IMR-90 (cell line): ENCODE results near the gene LYRM4. TPM values are rescaled to one million over a fixed set of nuclear protein-coding genes. Genes with fewer than 3 reads are reported as not detected.

Experiments
- ATAC-seq: fragments of 200-7000 bp; cut with Tn5 transposase; 2 replicates; pipeline ENCODE4 v1.9.1; 2020; ENCODE audit warnings: low read depth, mild to moderate bottlenecking, moderate library complexity
- BruUV-seq: library from RNA; stranded (reverse); fragments of 400-500 nt; replicated peaks from 2 replicates; lab custom pipeline; 2021; lab: Mats Ljungman, UMichigan
- CTCF ChIA-PET: fragments of 300-600 bp; formaldehyde crosslinking; extraction: SDS; loops from one replicate; lab custom pipeline; 2021; ENCODE audit warnings: antibody characterized with exemption; lab: Yijun Ruan, JAX
- POLR2A ChIA-PET: fragments of 300-600 bp; sonication (Branson Sonifier 250); formaldehyde crosslinking; loops from one replicate; lab custom pipeline; 2022; ENCODE audit warnings: antibody characterized with exemption; ENCODE audit not compliant: unreplicated experiment; lab: Charles Lee
- DNase-seq: peaks from one replicate; pipeline ENCODE4 v3.0.0; 2013
- H2AFZ ChIP-seq: replicated peaks from 2 replicates; pipeline ENCODE3; 2013; ENCODE audit warnings: low read length, mild to moderate bottlenecking; ENCODE audit not compliant: poor library complexity
- H2AK5ac ChIP-seq: 2 replicates; pipeline ENCODE4 v1.6.1; 2013; ENCODE audit warnings: low read depth, low read length, inconsistent platforms
- H2AK9ac ChIP-seq: replicated peaks from 2 replicates; pipeline ENCODE3; 2013; ENCODE audit warnings: mild to moderate bottlenecking, low read depth, low read length, moderate library complexity; ENCODE audit not compliant: poor library complexity
- H2BK120ac ChIP-seq: 2 replicates; pipeline ENCODE4 v1.6.1; 2013; ENCODE audit warnings: low read depth, low read length, inconsistent platforms
- H2BK15ac ChIP-seq: 3 replicates; pipeline ENCODE4 v1.6.1; 2013; ENCODE audit warnings: low read depth, low read length, inconsistent platforms
- H2BK20ac ChIP-seq: 2 replicates; pipeline ENCODE4 v1.6.1; 2013; ENCODE audit warnings: low read depth, mild to moderate bottlenecking, inconsistent platforms, low read length, moderate library complexity
- H2BK5ac ChIP-seq: 2 replicates; pipeline ENCODE4 v1.6.1; 2013; ENCODE audit warnings: mild to moderate bottlenecking, low read depth, low read length, inconsistent platforms; ENCODE audit not compliant: poor library complexity, severe bottlenecking
- H3K14ac ChIP-seq: replicated peaks from 2 replicates; pipeline ENCODE4 v1.6.1; 2013; ENCODE audit warnings: low read depth, low read length, inconsistent platforms
- H3K18ac ChIP-seq: 2 replicates; pipeline ENCODE4 v1.6.1; 2013; ENCODE audit warnings: low read depth, low read length, control low read depth
- H3K23ac ChIP-seq: 2 replicates; pipeline ENCODE4 v1.6.1; 2013; ENCODE audit warnings: low read depth, low read length, inconsistent platforms
- H3K27ac ChIP-seq: 2 replicates; pipeline ENCODE4 v1.5.1; 2013; ENCODE audit warnings: mild to moderate bottlenecking, control low read depth, low read length; ENCODE audit not compliant: insufficient read depth
- H3K27me3 ChIP-seq: 2 replicates; pipeline ENCODE4 v1.6.1; 2013; ENCODE audit warnings: low read length; ENCODE audit not compliant: control insufficient read depth, insufficient read depth
- H3K36me3 ChIP-seq: 2 replicates; pipeline ENCODE4 v1.6.1; 2013; ENCODE audit warnings: low read length, mixed read lengths; ENCODE audit not compliant: control insufficient read depth, insufficient read depth
- H3K4ac ChIP-seq: 2 replicates; pipeline ENCODE4 v1.6.1; 2013; ENCODE audit warnings: low read depth, low read length, inconsistent platforms
- H3K4me1 ChIP-seq: 2 replicates; pipeline ENCODE4 v1.6.1; 2013; ENCODE audit warnings: low read length, mixed read lengths; ENCODE audit not compliant: control insufficient read depth, insufficient read depth
- H3K4me2 ChIP-seq: 2 replicates; pipeline ENCODE4 v1.6.1; 2013; ENCODE audit warnings: low read depth, mild to moderate bottlenecking, control low read depth, low read length, moderate library complexity
- H3K4me3 ChIP-seq: 2 replicates; pipeline ENCODE4 v1.5.1; 2013; ENCODE audit warnings: low read depth, mild to moderate bottlenecking, control low read depth, low read length, moderate library complexity; ENCODE audit not compliant: insufficient read depth
- H3K56ac ChIP-seq: 2 replicates; pipeline ENCODE4 v1.6.1; 2013; ENCODE audit warnings: low read length, inconsistent platforms; ENCODE audit not compliant: insufficient read depth; ENCODE audit errors: extremely low read depth
- H3K79me1 ChIP-seq, 2 experiments: 2 replicates each; pipeline ENCODE4 v1.6.1; 2013; ENCODE audit warnings: low read length in 2 of 2, inconsistent platforms in 1 of 2, low read depth in 1 of 2
- H3K9ac ChIP-seq: 2 replicates; pipeline ENCODE4 v1.6.1; 2013; ENCODE audit warnings: low read depth, low read length, control low read depth
- H3K9me1 ChIP-seq: 2 replicates; pipeline ENCODE4 v1.6.1; 2013; ENCODE audit warnings: low read length, inconsistent platforms; ENCODE audit not compliant: insufficient read depth
- H3K9me3 ChIP-seq: 2 replicates; pipeline ENCODE4 v1.6.1; 2013; ENCODE audit warnings: low read length; ENCODE audit not compliant: control insufficient read depth, insufficient read depth
- H4K20me1 ChIP-seq: 2 replicates; pipeline ENCODE4 v1.6.1; 2013; ENCODE audit warnings: low read length, inconsistent platforms; ENCODE audit not compliant: insufficient read depth
- H4K5ac ChIP-seq: 2 replicates; pipeline ENCODE4 v1.6.1; 2013; ENCODE audit warnings: mild to moderate bottlenecking, low read depth, low read length, control low read depth
- H4K8ac ChIP-seq, 2 experiments: 2 replicates each; pipeline ENCODE4 v1.6.1; 2013; ENCODE audit warnings: low read depth in 2 of 2, low read length in 2 of 2, control low read depth in 1 of 2, inconsistent platforms in 1 of 2
- H4K91ac ChIP-seq: 2 replicates; pipeline ENCODE4 v1.6.1; 2013; ENCODE audit warnings: low read depth, low read length, inconsistent platforms; ENCODE audit not compliant: insufficient read depth
- BHLHE40 ChIP-seq: fragments of 150-350 bp; IDR thresholded peaks from 2 replicates; pipeline ENCODE4 v1.6.1; 2016; ENCODE audit warnings: mild to moderate bottlenecking, low read depth, low read length
- CHD1 ChIP-seq: IDR thresholded peaks from 2 replicates; pipeline ENCODE4 v1.6.1; 2012; ENCODE audit warnings: low read depth, low read length, improper control_type of control experiment
- MAZ ChIP-seq: IDR thresholded peaks from 2 replicates; pipeline ENCODE4 v1.6.1; 2012; ENCODE audit warnings: low read depth, mild to moderate bottlenecking, low read length, improper control_type of control experiment, moderate library complexity, borderline replicate concordance
- MXI1 ChIP-seq: IDR thresholded peaks from 2 replicates; pipeline ENCODE4 v1.6.1; 2012; ENCODE audit warnings: low read depth, mild to moderate bottlenecking, low read length, moderate library complexity, borderline replicate concordance
- NFE2L2 ChIP-seq: fragments of 150-350 bp; IDR thresholded peaks from 2 replicates; pipeline ENCODE4 v1.6.1; 2016; ENCODE audit warnings: low read depth, mild to moderate bottlenecking, low read length
- POLR2A ChIP-seq: IDR thresholded peaks from 2 replicates; pipeline ENCODE4 v1.6.1; 2012; ENCODE audit warnings: mild to moderate bottlenecking, low read depth, low read length
- RAD21 ChIP-seq: IDR thresholded peaks from 2 replicates; pipeline ENCODE4 v1.6.1; 2012; ENCODE audit warnings: low read length, improper control_type of control experiment
- RCOR1 ChIP-seq: IDR thresholded peaks from 2 replicates; pipeline ENCODE4 v1.6.1; 2012; ENCODE audit warnings: mild to moderate bottlenecking, low read length, improper control_type of control experiment; ENCODE audit not compliant: insufficient replicate concordance
- RFX5 ChIP-seq: IDR thresholded peaks from 2 replicates; pipeline ENCODE4 v1.8.0; 2012; ENCODE audit warnings: low read depth, mild to moderate bottlenecking, low read length, moderate library complexity
- SMC3 ChIP-seq: fragments of 150-350 bp; IDR thresholded peaks from 2 replicates; pipeline ENCODE4 v1.6.1; 2016; ENCODE audit warnings: low read depth, mild to moderate bottlenecking, antibody characterized with exemption, low read length, moderate library complexity
- WGBS, 2 experiments: methylation state at CpG; one replicate each; pipeline versions ENCODE4 v1.1.5 to v1.1.7; 2013; ENCODE audit warnings: missing lambda C conversion rate in 2 of 2; ENCODE audit not compliant: insufficient read length in 1 of 2; ENCODE audit errors: extremely low coverage in 2 of 2; 5-methylcytosine and 5-hydroxymethylcytosine counted together
- dilution Hi-C: fragments of 300-500 bp; cut with HindIII; formaldehyde crosslinking; loops from one replicate; pipeline ENCODE4 v1.14.3; 2018; ENCODE audit warnings: low sequenced_read_pairs; ENCODE audit not compliant: unreplicated experiment
- in situ Hi-C: fragments of 300-500 bp; cut with MboI; formaldehyde crosslinking; loops from 3 replicates; pipeline ENCODE4 v1.14.3; 2019; ENCODE audit warnings: low sequenced_read_pairs, inconsistent platforms, mixed read lengths
- intact Hi-C: fragments of 100-400 bp; cut with micrococcal nuclease; formaldehyde crosslinking; loops from 2 replicates; pipeline ENCODE4 v1.10.0; 2022
- polyA plus RNA-seq, 3 experiments: library from polyadenylated mRNA; depleted of rRNA; stranded (reverse); fragments of >200 nt; gene quantifications; 2 replicates each; pipeline ENCODE4 v1.2.3, GENCODE V29; 2012; ENCODE audit warnings: low replicate concordance in 1 of 3
- total RNA-seq: library from RNA; depleted of rRNA; stranded (reverse); fragments of >200 nt; gene quantifications from 2 replicates; pipeline ENCODE4 v1.2.3, GENCODE V29; 2012
- TF ChIP-seq, protein P1 (sequence below): conservative IDR thresholded peaks from 2 replicates; pipeline ENCODE4 v1.5.1; 2012; ENCODE audit warnings: mild to moderate bottlenecking, low read depth, low read length, improper control_type of control experiment
- TF ChIP-seq, protein P2 (sequence below): fragments of 150-350 bp; IDR thresholded peaks from 2 replicates; pipeline ENCODE4 v1.6.1; 2016; ENCODE audit warnings: low read depth, mild to moderate bottlenecking, low read length, moderate library complexity, borderline replicate concordance
- TF ChIP-seq, protein P3 (sequence below): fragments of 150-350 bp; IDR thresholded peaks from 2 replicates; pipeline ENCODE4 v1.6.1; 2017; ENCODE audit warnings: mild to moderate bottlenecking, antibody characterized with exemption, low read length, low read depth

LYRM4 gene
- total and polyA plus RNA-seq, 2 of the 4 experiments (the other 2 are of a cell fraction): 11.5 to 26.6 TPM

DNA sequence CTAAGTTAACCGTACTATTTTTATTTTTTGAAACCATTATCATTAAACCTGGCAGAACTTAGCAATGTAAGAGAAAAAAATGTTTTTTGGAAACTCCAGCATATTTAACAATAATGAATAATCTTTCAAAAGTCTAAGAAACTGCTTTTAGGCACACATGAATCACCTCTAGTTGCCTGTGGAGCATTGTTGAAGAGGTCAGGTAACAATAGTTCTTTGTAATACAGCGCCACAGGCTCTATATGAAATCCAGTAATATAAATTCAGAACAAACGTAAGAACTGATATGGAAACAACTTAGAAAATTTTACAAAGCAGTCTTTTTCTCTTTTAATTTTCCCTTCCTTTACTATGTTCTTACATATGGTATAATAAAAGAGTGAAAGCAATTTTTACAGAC, 10.3 kb downstream of the LYRM4 start:
- 100% methylated on average over 1 of the region's 3 CpGs; no CpG with 5 or more reads in 1 of the 2 experiments for WGBS, 2 experiments
- Histone ChIP-seq H2AFZ (no peak overlapping the region), H3K23ac (no peak overlapping the region), H3K27me3 (no peaks in the 10 kb centered on the region), H3K4me3 (no peak overlapping the region), H3K18ac (no peak overlapping the region), H3K9me1 (peaks cover 2% of the 10 kb centered on the region), H2BK120ac (no peak overlapping the region), H3K79me1 (peaks cover 9 to 28% of the 10 kb centered on the region in 2 experiments), H3K36me3 (no peaks in the 10 kb centered on the region), H3K4ac (no peak overlapping the region), H3K9ac (no peak overlapping the region), H3K27ac (no peak overlapping the region), H2AK5ac (no peak overlapping the region), H2AK9ac (no peak overlapping the region), H4K5ac (no peak overlapping the region), H2BK20ac (no peak overlapping the region), H3K14ac (no peak overlapping the region), H4K91ac (no peak overlapping the region), H3K4me1 (no peaks in the 10 kb centered on the region), H2BK15ac (no peak overlapping the region), H3K56ac (no peak overlapping the region), H4K8ac (no peak overlapping the region), H3K4me2 (no peak overlapping the region), H4K20me1 (no peaks in the 10 kb centered on the region), H2BK5ac (no peak overlapping the region), H3K9me3 (no peaks in the 10 kb centered on the region)
- intact Hi-C loops: no loop called here
- ChIA-PET POLR2A (no interaction called here), CTCF (no interaction called here)
- TF ChIP-seq RFX5 (no peak), BHLHE40 (no peak), POLR2A (no peak), SMC3 (no peak), RCOR1 (no peak), MXI1 (no peak), NFE2L2 (no peak), CHD1 (no peak), RAD21 (no peak), MAZ (no peak)
- TF ChIP-seq, protein P1, sequence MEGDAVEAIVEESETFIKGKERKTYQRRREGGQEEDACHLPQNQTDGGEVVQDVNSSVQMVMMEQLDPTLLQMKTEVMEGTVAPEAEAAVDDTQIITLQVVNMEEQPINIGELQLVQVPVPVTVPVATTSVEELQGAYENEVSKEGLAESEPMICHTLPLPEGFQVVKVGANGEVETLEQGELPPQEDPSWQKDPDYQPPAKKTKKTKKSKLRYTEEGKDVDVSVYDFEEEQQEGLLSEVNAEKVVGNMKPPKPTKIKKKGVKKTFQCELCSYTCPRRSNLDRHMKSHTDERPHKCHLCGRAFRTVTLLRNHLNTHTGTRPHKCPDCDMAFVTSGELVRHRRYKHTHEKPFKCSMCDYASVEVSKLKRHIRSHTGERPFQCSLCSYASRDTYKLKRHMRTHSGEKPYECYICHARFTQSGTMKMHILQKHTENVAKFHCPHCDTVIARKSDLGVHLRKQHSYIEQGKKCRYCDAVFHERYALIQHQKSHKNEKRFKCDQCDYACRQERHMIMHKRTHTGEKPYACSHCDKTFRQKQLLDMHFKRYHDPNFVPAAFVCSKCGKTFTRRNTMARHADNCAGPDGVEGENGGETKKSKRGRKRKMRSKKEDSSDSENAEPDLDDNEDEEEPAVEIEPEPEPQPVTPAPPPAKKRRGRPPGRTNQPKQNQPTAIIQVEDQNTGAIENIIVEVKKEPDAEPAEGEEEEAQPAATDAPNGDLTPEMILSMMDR: no peak
- TF ChIP-seq, protein P2, sequence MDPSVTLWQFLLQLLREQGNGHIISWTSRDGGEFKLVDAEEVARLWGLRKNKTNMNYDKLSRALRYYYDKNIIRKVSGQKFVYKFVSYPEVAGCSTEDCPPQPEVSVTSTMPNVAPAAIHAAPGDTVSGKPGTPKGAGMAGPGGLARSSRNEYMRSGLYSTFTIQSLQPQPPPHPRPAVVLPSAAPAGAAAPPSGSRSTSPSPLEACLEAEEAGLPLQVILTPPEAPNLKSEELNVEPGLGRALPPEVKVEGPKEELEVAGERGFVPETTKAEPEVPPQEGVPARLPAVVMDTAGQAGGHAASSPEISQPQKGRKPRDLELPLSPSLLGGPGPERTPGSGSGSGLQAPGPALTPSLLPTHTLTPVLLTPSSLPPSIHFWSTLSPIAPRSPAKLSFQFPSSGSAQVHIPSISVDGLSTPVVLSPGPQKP: no peak
- TF ChIP-seq, protein P3, sequence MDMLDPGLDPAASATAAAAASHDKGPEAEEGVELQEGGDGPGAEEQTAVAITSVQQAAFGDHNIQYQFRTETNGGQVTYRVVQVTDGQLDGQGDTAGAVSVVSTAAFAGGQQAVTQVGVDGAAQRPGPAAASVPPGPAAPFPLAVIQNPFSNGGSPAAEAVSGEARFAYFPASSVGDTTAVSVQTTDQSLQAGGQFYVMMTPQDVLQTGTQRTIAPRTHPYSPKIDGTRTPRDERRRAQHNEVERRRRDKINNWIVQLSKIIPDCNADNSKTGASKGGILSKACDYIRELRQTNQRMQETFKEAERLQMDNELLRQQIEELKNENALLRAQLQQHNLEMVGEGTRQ: no peak
- in situ Hi-C loops: no loop called here
- DNase-seq (no peak), ATAC-seq (no peak)
- dilution Hi-C loops: no loop called here
- no TSS peak for BruUV-seq
